Muscle of leg (tissue), 11 donors: ENCODE measurements around the gene RINT1. TPM values are rescaled to one million over a fixed set of nuclear protein-coding genes. Genes with fewer than 3 reads are reported as not detected.

Experiments
- DNase-seq: peaks from one replicate; pipeline ENCODE4 v3.0.0; 2013
- H3K27ac ChIP-seq: one replicate; pipeline ENCODE4 v1.5.1; 2013; ENCODE audit warnings: mild to moderate bottlenecking, low read length, control low read depth
- H3K27me3 ChIP-seq: one replicate; pipeline ENCODE4 v1.6.1; 2013; ENCODE audit warnings: low read length; ENCODE audit not compliant: control insufficient read depth, insufficient read depth
- H3K36me3 ChIP-seq: one replicate; pipeline ENCODE4 v1.6.1; 2013; ENCODE audit warnings: low read length; ENCODE audit not compliant: control insufficient read depth, insufficient read depth
- H3K4me1 ChIP-seq: one replicate; pipeline ENCODE4 v1.6.1; 2013; ENCODE audit warnings: low read length; ENCODE audit not compliant: control insufficient read depth, insufficient read depth
- H3K4me3 ChIP-seq: one replicate; pipeline ENCODE4 v1.5.1; 2013; ENCODE audit warnings: low read length, control low read depth
- H3K9me3 ChIP-seq: replicated peaks from 2 replicates; pipeline ENCODE4 v1.6.1; 2013; ENCODE audit warnings: low read depth, low read length; ENCODE audit not compliant: control insufficient read depth
- WGBS: methylation state at CpG from one replicate; pipeline ENCODE4 v1.1.5; 2013; ENCODE audit warnings: missing lambda C conversion rate; ENCODE audit not compliant: insufficient coverage; 5-methylcytosine and 5-hydroxymethylcytosine counted together
- polyA plus RNA-seq, 8 donors: library from polyadenylated mRNA; unstranded; fragments of 120-200 nt; gene quantifications; one replicate each; pipeline versions ENCODE4 v1.2.1 to v1.2.3, GENCODE V29; 2013; ENCODE audit warnings: inconsistent platforms in 1 of 8, low replicate concordance in 1 of 8; ENCODE audit not compliant: insufficient read length in 8 of 8, insufficient read depth in 1 of 8
- total RNA-seq: library from RNA; stranded (reverse); fragments of 120-200 nt; gene quantifications from one replicate; pipeline ENCODE4 v1.2.4, GENCODE V29; 2013

Gene RINT1
- total and polyA plus RNA-seq, 9 donors, result 11.0 to 23.5 (median 16.7) TPM

DNA sequence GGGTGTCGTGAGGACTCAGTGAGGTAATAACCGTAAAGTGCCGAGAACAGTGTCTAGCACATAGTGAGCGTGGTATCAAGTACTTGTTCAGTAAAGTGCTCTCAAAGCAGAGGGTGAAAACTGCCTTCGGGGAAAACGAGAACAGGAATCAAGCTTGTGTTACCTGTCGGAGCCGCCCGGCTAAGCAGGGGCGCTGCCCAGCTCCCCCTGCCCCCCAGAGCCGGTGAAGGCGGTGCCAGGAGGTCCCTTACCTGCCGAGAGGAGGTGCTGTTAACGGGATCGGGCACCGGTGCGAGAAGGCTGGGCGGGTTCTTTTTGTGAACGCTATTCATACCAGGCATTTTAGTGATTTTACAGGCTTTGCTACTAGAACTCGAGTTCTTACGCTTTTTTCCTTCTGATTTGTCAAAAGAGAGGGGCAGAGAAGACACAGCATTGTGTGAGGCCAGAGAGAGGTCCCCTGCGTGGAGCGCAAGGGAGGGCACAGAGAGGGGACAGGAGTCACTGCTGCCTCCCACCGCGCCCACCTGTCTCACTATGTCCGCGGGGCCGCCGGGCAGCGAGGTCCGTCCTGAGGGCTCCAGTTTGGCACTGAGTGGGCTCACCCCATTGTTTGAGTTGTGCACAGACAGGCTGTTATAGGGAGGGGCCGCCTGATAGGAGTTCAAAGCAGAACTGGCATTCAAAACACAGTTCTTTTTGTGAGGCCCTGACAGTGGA is 81.8 kb downstream of the RINT1 start:
- no peaks in the 10 kb centered on the region for H3K4me1 ChIP-seq
- 94% methylated on average over 32 of the region's 32 CpGs for WGBS
- no peak for DNase-seq
- H3K36me3 ChIP-seq, result peaks cover 54% of the 10 kb centered on the region
- H3K27ac ChIP-seq, result no peak overlapping the region
- no peak overlapping the region for H3K4me3 ChIP-seq
- no peaks in the 10 kb centered on the region for H3K27me3 ChIP-seq
- H3K9me3 ChIP-seq, result no peaks in the 10 kb centered on the region

DNA sequence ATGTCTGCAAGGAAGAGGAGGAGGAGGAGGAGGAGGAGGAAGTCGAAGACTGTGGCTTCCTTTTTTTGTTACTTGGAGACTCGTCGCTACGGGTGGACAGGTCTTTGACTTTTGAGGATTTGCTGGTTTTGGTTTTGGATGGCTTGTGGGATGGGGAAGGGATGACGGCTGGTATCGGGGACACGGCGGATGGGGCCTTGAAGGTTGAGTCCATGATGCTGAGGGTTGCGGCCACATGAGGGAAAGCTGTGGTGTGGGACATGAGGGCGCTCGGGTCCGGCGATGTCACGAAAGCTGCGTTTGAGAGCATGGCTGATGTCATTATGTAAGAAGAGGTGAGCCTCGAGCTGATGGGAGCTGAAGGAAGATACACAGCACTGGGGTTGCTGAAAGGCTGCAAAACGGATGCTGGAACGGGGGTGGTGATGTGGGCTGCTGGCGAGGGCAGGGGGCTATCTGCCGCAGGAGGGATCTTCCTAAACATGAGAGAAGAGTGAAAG is 82.4 kb downstream of the RINT1 start:
- Histone ChIP-seq H3K4me3 (no peak overlapping the region), H3K9me3 (no peaks in the 10 kb centered on the region), H3K27me3 (no peaks in the 10 kb centered on the region), H3K36me3 (peaks cover 54% of the 10 kb centered on the region), H3K4me1 (no peaks in the 10 kb centered on the region), H3K27ac (no peak overlapping the region)
- DNase-seq, result no peak
- WGBS, result 91% methylated on average over 20 of the region's 20 CpGs

Other genes starting within 250 kb of the RINT1 start
- gene SRPK2, start 143.3 kb upstream of the RINT1 start, total RNA-seq, result 34.4 TPM
- gene SRPK2, start 143.3 kb upstream of the RINT1 start, polyA plus RNA-seq, result 10 to 100 TPM; 28.4 to 45.1 (median 35.3) TPM
- gene PUS7, start 9.9 kb upstream of the RINT1 start, total RNA-seq, result 13.1 TPM
- 10 to 100 TPM in 6 of 8 donors, 1 to 10 TPM in 2; 8.6 to 16.2 (median 11.8) TPM for gene PUS7, start 9.9 kb upstream of the RINT1 start, polyA plus RNA-seq
- gene EFCAB10, start 49.3 kb downstream of the RINT1 start, total RNA-seq, result not detected
- 1 to 10 TPM in 4 of 8 donors, under 1 TPM in 4; 0.58 to 1.6 (median 1.1) TPM for gene EFCAB10, start 49.3 kb downstream of the RINT1 start, polyA plus RNA-seq